ENCODE measurements around the gene TULP4. TPM values are rescaled to one million over a fixed set of nuclear protein-coding genes. Genes with fewer than 3 reads are reported as not detected.

The TULP4 gene
- total and polyA plus RNA-seq, 8 donors = 1.7 to 237 (median 54.3) TPM

DNA sequence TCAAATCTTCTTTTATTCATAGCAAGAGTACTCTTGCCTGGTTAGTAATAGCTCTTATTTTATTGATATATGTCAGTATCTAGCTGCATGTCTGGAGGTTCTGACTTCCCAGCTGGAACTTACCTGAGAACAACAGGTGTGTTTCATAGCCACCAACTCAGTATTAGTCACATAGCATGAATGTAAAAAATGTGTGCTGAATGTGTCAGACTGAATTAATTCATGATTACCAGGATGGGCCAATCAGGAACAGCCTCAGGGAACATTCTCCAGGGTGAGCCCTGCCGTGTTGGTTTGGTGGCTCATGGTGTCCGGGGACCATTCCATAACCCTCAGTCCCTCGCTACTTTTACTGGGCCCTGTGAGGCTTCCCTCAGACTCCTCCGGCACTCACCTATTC lies 99.7 kb downstream of the TULP4 start:
- no peak for DNase-seq
- no peak overlapping the region for H3K27ac ChIP-seq
- no peaks in the 10 kb centered on the region for H3K27me3 ChIP-seq
- 88 to 93% (median 91%) methylated on average over 4 of the region's 4 CpGs for WGBS, 5 donors
- H3K4me3 ChIP-seq = no peak overlapping the region
- no peaks in the 10 kb centered on the region for H3K9me3 ChIP-seq
- TF ChIP-seq POLR2A (IDR thresholded peaks at IDR 0.05) = no peak
- no peak for TF ChIP-seq POLR2AphosphoS5 (IDR thresholded peaks at IDR 0.05)
- TF ChIP-seq EP300 (IDR thresholded peaks at IDR 0.05) = no peak
- TF ChIP-seq, protein P1, sequence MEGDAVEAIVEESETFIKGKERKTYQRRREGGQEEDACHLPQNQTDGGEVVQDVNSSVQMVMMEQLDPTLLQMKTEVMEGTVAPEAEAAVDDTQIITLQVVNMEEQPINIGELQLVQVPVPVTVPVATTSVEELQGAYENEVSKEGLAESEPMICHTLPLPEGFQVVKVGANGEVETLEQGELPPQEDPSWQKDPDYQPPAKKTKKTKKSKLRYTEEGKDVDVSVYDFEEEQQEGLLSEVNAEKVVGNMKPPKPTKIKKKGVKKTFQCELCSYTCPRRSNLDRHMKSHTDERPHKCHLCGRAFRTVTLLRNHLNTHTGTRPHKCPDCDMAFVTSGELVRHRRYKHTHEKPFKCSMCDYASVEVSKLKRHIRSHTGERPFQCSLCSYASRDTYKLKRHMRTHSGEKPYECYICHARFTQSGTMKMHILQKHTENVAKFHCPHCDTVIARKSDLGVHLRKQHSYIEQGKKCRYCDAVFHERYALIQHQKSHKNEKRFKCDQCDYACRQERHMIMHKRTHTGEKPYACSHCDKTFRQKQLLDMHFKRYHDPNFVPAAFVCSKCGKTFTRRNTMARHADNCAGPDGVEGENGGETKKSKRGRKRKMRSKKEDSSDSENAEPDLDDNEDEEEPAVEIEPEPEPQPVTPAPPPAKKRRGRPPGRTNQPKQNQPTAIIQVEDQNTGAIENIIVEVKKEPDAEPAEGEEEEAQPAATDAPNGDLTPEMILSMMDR (IDR thresholded peaks at IDR 0.05) = no peak
- H3K4me1 ChIP-seq = peaks cover 3 to 21% (median 13%) of the 10 kb centered on the region in 4 donors
- H3K36me3 ChIP-seq = peaks cover 0 to 27% (median 17%) of the 10 kb centered on the region in 4 donors
- intact Hi-C loops (cut with DNase I; ENCODE audit: low total_unique reads) = no loop called here

DNA sequence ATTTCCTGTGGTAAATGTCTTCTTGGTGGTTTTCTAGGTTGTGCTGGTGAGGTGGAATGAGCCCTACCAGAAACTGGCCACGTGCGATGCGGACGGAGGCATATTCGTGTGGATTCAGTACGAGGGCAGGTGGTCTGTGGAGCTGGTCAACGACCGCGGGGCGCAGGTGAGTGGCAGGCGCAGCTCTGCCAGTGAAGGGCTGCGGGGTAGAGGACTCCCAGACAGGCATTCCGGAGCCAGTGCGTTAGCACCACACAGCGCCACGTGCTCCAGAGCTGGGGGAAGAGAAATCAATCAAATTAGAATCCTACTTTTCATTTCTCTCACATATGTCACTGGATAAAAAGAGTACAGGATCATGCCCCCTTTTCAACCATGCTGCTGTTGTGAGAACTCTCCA lies 100.8 kb downstream of the TULP4 start:
- intact Hi-C loops (cut with DNase I; ENCODE audit: low total_unique reads) = no loop called here
- H3K27me3 ChIP-seq = no peaks in the 10 kb centered on the region
- TF ChIP-seq POLR2A (IDR thresholded peaks at IDR 0.05) (no peak), EP300 (IDR thresholded peaks at IDR 0.05) (no peak), POLR2AphosphoS5 (IDR thresholded peaks at IDR 0.05) (no peak)
- TF ChIP-seq, protein P1 (IDR thresholded peaks at IDR 0.05) = no peak
- peaks cover 3 to 19% (median 13%) of the 10 kb centered on the region in 4 donors for H3K4me1 ChIP-seq
- peaks cover 0 to 29% (median 19%) of the 10 kb centered on the region in 4 donors for H3K36me3 ChIP-seq
- no peak for DNase-seq
- 95 to 97% (median 97%) methylated on average over 16 of the region's 16 CpGs for WGBS, 5 donors
- no peak overlapping the region for H3K4me3 ChIP-seq
- no peaks in the 10 kb centered on the region for H3K9me3 ChIP-seq
- no peak overlapping the region for H3K27ac ChIP-seq

DNA sequence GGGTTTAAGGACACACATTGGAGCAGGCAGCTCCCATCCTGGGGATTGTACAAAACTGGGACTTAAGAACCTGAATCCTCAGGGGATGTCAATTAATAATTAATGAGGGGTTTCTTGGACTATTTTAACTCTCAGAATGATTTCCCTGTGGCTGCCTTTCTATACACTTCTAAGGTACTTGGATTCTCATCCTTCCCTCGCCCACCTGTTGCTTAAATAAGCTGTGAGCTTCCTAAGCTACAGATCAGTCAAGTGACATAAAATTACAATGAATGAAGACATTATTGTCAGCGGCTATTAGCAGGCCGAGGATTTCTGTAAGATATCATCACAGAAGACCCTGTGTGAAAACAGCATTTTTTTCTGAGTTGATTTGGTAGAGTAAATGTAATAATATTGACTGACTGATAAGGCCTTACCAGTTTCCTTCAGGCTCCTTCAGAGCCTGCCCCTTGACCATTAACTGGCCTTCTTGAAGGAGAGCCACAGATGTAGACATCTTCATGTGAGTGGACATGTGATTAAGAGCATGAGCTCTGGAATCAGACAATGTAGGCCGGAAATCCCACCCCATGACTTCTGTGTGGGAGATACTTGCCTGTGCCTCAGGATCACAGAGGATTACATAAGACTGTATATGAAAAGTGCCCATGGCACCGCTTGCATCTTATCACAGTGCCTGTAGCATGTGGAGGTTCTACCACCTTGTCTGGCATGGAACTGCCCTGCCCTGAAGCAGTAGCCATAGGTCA lies 101.7 kb downstream of the TULP4 start:
- no peak for DNase-seq
- Histone ChIP-seq H3K27me3 (no peaks in the 10 kb centered on the region), H3K4me1 (peaks cover 0 to 13% (median 8%) of the 10 kb centered on the region in 4 donors), H3K9me3 (no peaks in the 10 kb centered on the region), H3K27ac (no peak overlapping the region), H3K4me3 (no peak overlapping the region), H3K36me3 (peaks cover 0 to 29% (median 19%) of the 10 kb centered on the region in 4 donors)
- intact Hi-C loops (cut with DNase I; ENCODE audit: low total_unique reads) = no loop called here
- TF ChIP-seq POLR2A (IDR thresholded peaks at IDR 0.05) (no peak), EP300 (IDR thresholded peaks at IDR 0.05) (no peak), POLR2AphosphoS5 (IDR thresholded peaks at IDR 0.05) (no peak)
- TF ChIP-seq, protein P1 (IDR thresholded peaks at IDR 0.05) = no peak
- 70 to 81% (median 71%) methylated on average over 5 of the region's 5 CpGs for WGBS, 5 donors

DNA sequence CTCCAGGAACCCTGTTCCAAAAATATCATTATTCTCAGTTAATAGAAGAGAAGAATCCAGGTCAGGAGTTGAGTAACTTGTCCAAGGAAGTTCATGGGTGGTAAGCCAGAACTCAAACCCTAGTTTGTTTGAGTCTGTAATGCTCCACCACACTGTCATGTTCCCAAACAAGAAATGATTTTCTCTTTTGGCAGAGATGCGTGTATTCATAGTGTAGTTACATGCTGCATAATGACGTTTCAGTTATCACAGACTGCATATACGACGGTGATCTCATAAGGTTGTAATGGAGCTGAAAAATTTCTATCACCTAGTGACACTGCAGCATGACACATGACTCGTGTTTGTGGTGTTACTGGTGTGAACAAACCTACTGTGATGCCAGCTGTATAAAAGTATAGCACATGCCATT lies 102.6 kb downstream of the TULP4 start:
- TF ChIP-seq POLR2A (IDR thresholded peaks at IDR 0.05) (no peak), EP300 (IDR thresholded peaks at IDR 0.05) (no peak), POLR2AphosphoS5 (IDR thresholded peaks at IDR 0.05) (no peak)
- TF ChIP-seq, protein P1 (IDR thresholded peaks at IDR 0.05) = no peak
- Histone ChIP-seq H3K4me3 (no peak overlapping the region), H3K27ac (no peak overlapping the region), H3K4me1 (peaks cover 0 to 5% (median under 1%) of the 10 kb centered on the region in 4 donors), H3K9me3 (no peaks in the 10 kb centered on the region), H3K36me3 (peaks cover 0 to 29% (median 19%) of the 10 kb centered on the region in 4 donors), H3K27me3 (no peaks in the 10 kb centered on the region)
- DNase-seq = no peak
- intact Hi-C loops (cut with DNase I; ENCODE audit: low total_unique reads) = no loop called here
- 82 to 94% (median 86%) methylated on average over 5 of the region's 5 CpGs for WGBS, 5 donors
